Hypothalamus (tissue), 51 donors: ENCODE data around the gene FBXO2.

ENCODE experiments used
- DNase-seq, 51 donors: peaks; one replicate each; lab custom pipeline; 2025; lab: John Stamatoyannopoulos, UW

FBXO2 gene

DNA sequence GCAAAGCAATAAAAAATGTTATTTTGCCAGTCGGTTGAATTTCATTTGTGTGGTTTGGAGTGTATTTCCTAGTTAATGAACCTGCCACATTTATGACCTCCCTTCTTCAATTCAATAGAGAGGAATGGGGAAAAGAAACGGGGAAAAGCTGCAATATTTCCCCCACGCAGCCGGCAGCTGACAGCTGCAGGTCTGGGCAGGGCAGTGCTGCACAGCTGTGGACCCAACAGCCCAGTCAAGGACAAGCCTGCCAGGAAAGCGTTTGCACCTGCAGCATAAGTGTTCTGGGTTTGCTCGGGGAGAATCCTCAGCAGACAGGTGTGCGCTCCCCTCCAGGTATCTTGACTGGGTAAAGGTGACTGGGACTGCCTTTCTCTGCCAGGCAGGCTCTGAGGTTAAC lies 53.4 kb downstream of the FBXO2 start:
- DNase-seq = no peak

GRCh38 chr1:11599891-11600576 lies 54.2 kb downstream of the FBXO2 start:
- DNase-seq = no peak

DNA sequence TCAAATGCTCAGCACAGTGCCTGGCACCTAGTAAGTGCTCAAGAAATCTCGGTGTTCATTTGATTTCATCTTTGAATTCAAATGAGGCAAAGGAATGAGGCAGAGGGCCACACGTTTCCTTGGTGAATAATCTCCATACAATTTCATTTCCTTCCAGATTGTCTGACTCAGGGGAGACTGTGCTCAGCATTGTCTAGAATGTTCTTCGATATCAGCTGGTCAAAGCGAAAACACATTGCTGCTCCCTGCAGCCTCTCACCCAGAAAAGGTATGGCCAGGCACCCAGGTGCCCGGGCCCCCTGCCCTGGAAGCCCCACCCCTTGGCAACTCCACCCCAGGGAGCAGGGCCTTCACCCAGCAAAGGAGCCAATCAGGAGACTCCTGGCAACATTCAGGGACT lies 55.8 kb downstream of the FBXO2 start:
- no peak for DNase-seq
